ENCODE measurements around the gene ZNF69.
"Not testable (repeated sequence)": the region's sequence is repeated elsewhere in the genome, so short reads cannot be mapped to it uniquely, and the experiment has no call there.

The ZNF69 gene

GRCh38 chr19:11887611-11888531 lies at the start of gene ZNF69:
TSS of gene ZNF69 (plus strand) at chr19:11887782. CDS start at chr19:11887924, 142 bp downstream.
- no peak for DNase-seq

GRCh38 chr19:11843722-11844121 lies 43.9 kb upstream of the ZNF69 start:
- DNase-seq = no peak

- not testable (repeated sequence) for DNase-seq
These were observed 40.0 kb upstream of the ZNF69 start for GRCh38 chr19:11847615-11848014.

GRCh38 chr19:11848200-11848593 lies 39.4 kb upstream of the ZNF69 start:
- no peak for DNase-seq

- DNase-seq = peak; percentile 71
These were observed 38.8 kb upstream of the ZNF69 start, which contains the start of gene ZNF439 for GRCh38 chr19:11848594-11849469. TSS of gene ZNF439 (plus strand) at chr19:11848726. CDS start at chr19:11848868, 142 bp downstream.

GRCh38 chr19:11850289-11850688 lies 37.3 kb upstream of the ZNF69 start:
- not testable (repeated sequence) for DNase-seq

- no peak for DNase-seq
These were observed 34.2 kb upstream of the ZNF69 start for GRCh38 chr19:11853358-11853757.

DNA sequence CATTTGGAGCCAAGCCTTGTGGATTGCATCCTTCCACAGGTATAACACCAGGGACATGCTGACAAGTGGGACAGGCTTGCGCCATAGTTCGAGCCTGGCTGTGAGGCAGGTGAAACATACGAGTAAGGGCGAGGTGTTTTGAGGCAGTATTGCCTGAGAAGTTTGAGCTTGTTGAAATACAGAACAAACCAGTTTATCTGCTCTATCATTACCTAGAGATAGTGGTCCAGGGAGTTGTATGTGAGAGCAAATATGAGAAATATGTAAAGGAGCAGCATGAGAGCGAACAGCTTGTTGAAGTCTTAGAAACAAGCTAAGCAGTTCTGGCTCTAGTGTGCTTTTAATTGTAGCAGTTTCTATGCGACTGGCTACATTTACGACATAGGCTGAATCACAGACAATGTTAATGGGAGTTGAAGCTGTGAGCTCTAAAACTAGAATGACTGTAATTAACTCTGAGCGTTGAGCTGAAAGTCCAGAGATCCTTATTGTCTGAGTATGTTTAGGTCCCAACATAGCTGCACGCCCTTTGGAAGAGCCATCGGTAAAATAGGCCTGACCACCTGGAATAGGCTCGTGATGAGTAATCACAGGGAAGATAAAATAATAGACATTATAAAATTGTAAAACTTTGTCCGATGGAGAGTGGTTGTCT lies 30.9 kb upstream of the ZNF69 start:
- DNase-seq = no peak

DNA sequence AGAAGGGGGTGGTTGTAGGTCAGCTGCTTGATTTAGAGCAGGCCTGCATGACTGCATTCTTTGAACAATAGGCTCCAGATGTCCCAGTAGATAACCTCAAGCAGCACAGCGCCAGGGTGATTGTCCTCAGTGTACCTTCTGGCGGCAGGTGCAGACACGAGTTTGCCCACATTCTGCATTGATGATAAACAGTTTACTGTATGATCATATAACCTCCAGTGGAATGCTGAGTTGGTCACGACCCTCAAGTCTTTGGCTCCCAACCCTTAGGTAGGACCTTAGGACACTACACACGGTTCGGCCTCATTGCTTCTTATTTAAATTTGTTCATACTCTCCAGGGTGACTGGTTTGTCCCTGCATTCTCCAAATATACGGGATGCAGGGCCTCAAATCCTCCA lies 26.9 kb upstream of the ZNF69 start:
- no peak for DNase-seq

GRCh38 chr19:11861301-11861700 lies 26.3 kb upstream of the ZNF69 start:
- no peak for DNase-seq

GRCh38 chr19:11867766-11868165 lies 19.8 kb upstream of the ZNF69 start:
- DNase-seq = not testable (repeated sequence)

DNA sequence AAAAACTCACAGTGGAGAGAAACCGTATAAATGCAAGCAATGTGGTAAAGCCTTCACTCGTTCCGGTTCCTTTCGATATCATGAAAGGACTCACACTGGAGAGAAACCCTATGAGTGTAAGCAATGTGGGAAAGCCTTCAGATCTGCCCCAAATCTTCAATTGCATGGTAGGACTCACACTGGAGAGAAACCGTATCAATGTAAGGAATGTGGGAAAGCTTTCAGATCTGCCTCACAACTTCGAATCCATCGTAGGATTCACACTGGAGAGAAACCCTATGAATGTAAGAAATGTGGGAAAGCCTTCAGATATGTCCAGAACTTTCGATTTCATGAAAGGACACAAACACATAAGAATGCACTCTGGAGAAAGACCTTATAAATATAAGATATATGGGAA lies 19.4 kb upstream of the ZNF69 start:
- no peak for DNase-seq

DNA sequence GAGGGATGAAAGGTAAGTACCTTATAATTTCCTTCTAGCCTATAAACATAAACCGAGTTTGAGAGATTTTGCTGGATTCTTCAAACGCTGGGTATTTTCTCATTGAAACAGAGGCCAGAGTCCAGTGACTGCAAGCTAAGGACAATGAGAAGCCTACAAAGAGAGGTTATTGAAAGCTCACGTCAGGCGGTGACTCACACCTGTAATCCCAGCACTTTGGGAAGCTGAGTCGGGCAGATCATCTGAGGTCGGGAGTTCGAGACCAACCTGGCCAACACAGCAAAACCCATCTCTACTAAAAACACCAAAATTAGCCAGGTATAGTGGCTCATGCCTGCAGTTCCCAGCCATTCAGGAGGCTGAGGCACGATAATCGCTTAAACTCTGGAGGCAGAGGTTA lies 15.0 kb upstream of the ZNF69 start:
- DNase-seq = no peak

- DNase-seq = no peak
These were observed 13.8 kb upstream of the ZNF69 start for GRCh38 chr19:11873762-11874161.

- DNase-seq = not testable (repeated sequence)
These were observed 7.8 kb upstream of the ZNF69 start for GRCh38 chr19:11879687-11880266.

GRCh38 chr19:11880598-11880997 lies 7.0 kb upstream of the ZNF69 start:
- DNase-seq = no peak

GRCh38 chr19:11881151-11881800 lies 6.3 kb upstream of the ZNF69 start:
- peak; percentile 1 for DNase-seq

DNA sequence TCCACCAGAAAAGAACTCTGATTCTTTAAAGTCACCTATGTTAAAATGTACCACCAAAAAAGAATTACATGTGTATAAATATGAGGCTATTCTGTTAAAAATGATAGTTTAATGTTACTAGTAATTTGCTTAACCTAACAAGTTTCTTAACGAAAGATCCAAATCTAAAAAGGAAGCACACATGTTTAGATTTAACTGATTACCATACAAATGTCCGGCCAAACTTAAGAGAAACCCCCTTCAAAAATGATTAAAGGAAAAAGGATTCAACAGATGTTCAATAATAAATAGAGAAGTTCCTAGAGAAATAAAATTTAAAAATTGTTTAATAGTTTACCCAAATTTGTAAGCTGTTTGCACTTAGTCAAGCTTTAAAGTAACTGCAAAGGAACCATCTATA lies 5.0 kb upstream of the ZNF69 start:
- DNase-seq = no peak

- no peak for DNase-seq
These were observed 360 bp upstream of the ZNF69 start for GRCh38 chr19:11887234-11887610.

GRCh38 chr19:11889901-11890300 lies 2.3 kb downstream of the ZNF69 start:
- not testable (repeated sequence) for DNase-seq

GRCh38 chr19:11890634-11891033 lies 3.1 kb downstream of the ZNF69 start:
- DNase-seq = no peak

DNA sequence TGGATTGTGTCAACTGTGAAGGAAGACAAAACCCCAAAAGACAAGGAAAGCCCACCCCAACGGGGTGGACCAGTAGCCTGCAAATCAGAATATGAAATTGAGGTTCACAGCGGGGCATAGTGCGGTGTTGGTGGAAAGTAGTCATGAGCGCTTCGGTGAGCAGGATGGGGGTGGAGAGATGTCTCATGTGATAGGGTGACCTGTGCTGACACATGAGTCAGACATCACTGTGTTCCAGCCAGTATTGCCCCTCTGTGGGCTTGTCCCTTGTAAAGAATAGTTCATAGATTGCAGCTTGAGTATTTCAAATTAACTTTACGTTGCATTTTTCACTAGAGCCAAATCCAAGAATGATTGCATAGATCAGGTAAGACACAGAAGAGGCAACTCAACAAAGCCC lies 7.3 kb downstream of the ZNF69 start:
- DNase-seq = no peak

All from NCI-H1417 treated with DMSO at 0.1 percent for 48 hours (cell line).